ENCODE data around the gene LRPAP1. TPM values are rescaled to one million over a fixed set of nuclear protein-coding genes. Genes with fewer than 3 reads are reported as not detected.

Gene LRPAP1
- total RNA-seq, 1 donor from 2014 or later: 62.9 TPM

DNA sequence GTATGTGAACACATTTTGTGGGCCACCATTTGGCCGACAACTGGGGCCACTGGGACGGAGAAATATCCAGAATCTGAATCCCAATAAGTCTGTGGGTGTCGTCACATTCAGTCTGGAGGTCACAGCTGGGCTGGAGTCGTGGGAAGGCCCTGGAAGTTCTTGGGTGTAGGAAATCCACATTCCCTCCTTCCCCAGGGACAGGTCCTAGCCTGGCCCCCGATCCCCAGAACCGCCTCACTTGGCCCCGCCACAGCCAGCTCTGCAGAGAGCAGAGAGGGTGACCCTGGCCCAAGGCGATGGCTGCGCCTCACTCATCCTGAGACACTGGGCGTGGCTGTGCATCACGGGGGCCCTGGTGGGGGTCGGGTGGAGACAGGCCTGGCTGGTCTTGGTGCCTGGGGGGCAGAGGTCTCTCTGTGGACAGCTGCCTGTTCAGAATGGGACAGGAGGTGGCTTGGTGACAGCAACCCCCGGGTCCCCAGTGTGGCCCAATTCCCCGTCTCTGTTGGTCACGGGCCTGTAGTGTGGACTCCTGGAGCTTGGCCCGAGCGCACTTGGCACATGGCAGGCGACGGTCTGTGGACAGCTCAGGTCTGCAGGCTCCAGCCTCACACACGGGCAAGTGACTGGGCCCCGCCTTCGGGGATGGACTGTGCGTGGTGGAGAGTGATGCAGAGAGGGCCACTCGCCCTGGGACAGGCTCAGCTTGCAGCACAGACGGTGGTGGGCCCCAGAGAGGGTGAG is 52.7 kb downstream of the LRPAP1 start:
- Mint-ChIP-seq H3K4me3 (no peak overlapping the region), H3K4me1 (peaks cover 33% of the 10 kb centered on the region), H3K27me3 (peaks cover 2% of the 10 kb centered on the region), H3K27ac (no peak overlapping the region), H3K9me3 (no peaks in the 10 kb centered on the region), H3K36me3 (ENCODE audit: low read depth) (no peaks in the 10 kb centered on the region)
- DNase-seq (no peak), ATAC-seq (ENCODE audit: low read depth) (no peak)
- TF ChIP-seq, protein P1, sequence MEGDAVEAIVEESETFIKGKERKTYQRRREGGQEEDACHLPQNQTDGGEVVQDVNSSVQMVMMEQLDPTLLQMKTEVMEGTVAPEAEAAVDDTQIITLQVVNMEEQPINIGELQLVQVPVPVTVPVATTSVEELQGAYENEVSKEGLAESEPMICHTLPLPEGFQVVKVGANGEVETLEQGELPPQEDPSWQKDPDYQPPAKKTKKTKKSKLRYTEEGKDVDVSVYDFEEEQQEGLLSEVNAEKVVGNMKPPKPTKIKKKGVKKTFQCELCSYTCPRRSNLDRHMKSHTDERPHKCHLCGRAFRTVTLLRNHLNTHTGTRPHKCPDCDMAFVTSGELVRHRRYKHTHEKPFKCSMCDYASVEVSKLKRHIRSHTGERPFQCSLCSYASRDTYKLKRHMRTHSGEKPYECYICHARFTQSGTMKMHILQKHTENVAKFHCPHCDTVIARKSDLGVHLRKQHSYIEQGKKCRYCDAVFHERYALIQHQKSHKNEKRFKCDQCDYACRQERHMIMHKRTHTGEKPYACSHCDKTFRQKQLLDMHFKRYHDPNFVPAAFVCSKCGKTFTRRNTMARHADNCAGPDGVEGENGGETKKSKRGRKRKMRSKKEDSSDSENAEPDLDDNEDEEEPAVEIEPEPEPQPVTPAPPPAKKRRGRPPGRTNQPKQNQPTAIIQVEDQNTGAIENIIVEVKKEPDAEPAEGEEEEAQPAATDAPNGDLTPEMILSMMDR (IDR thresholded peaks at IDR 0.05): no peak
- POLR2A ChIA-PET: no interaction called here
- CTCF ChIA-PET: interaction anchor here (1.1 to 2.9 kb wide), 7 partner anchors 17 to 136 kb away, joined by 4 to 26 read pairs (median 5); partner anchors contain the start of gene DOK7
- intact Hi-C loops (cut with micrococcal nuclease): loop anchor here (1.0 to 10.0 kb wide), 6 partner anchors 37 to 1895 kb away; no protein-coding TSS in a partner anchor

GRCh38 chr4:3478446-3479357 is 53.5 kb downstream of the LRPAP1 start:
- Mint-ChIP-seq H3K4me3 (no peak overlapping the region), H3K27me3 (peaks cover 2% of the 10 kb centered on the region), H3K27ac (no peak overlapping the region), H3K4me1 (peaks cover 26% of the 10 kb centered on the region), H3K36me3 (ENCODE audit: low read depth) (no peaks in the 10 kb centered on the region), H3K9me3 (no peaks in the 10 kb centered on the region)
- no peak for DNase-seq
- ChIA-PET POLR2A (interaction anchor here (0.5 kb wide), 1 partner anchor 120 kb away, joined by 3 read pairs; no protein-coding TSS in a partner anchor), CTCF (interaction anchor here (1.1 to 2.9 kb wide), 2 partner anchors 132 kb away, joined by 4 to 26 read pairs; no protein-coding TSS in a partner anchor)
- intact Hi-C loops (cut with micrococcal nuclease): no loop called here
- no peak for ATAC-seq (ENCODE audit: low read depth)
- TF ChIP-seq, protein P1 (IDR thresholded peaks at IDR 0.05): no peak

- no peaks in the 10 kb centered on the region for H3K36me3 Mint-ChIP-seq (ENCODE audit: low read depth)
- H3K27me3 Mint-ChIP-seq: peaks cover 2% of the 10 kb centered on the region
- ChIA-PET CTCF (interaction anchor here (1.1 kb wide), 1 partner anchor 131 kb away, joined by 4 read pairs; no protein-coding TSS in a partner anchor), POLR2A (no interaction called here)
- H3K4me3 Mint-ChIP-seq: no peak overlapping the region
- TF ChIP-seq, protein P1 (IDR thresholded peaks at IDR 0.05): no peak
- no peak overlapping the region for H3K27ac Mint-ChIP-seq
- peaks cover 22% of the 10 kb centered on the region for H3K4me1 Mint-ChIP-seq
- intact Hi-C loops (cut with micrococcal nuclease): no loop called here
- H3K9me3 Mint-ChIP-seq: no peaks in the 10 kb centered on the region
- no peak for DNase-seq
- ATAC-seq (ENCODE audit: low read depth): no peak
Observed at GRCh38 chr4:3477750-3478430, 54.3 kb downstream of the LRPAP1 start.

DNA sequence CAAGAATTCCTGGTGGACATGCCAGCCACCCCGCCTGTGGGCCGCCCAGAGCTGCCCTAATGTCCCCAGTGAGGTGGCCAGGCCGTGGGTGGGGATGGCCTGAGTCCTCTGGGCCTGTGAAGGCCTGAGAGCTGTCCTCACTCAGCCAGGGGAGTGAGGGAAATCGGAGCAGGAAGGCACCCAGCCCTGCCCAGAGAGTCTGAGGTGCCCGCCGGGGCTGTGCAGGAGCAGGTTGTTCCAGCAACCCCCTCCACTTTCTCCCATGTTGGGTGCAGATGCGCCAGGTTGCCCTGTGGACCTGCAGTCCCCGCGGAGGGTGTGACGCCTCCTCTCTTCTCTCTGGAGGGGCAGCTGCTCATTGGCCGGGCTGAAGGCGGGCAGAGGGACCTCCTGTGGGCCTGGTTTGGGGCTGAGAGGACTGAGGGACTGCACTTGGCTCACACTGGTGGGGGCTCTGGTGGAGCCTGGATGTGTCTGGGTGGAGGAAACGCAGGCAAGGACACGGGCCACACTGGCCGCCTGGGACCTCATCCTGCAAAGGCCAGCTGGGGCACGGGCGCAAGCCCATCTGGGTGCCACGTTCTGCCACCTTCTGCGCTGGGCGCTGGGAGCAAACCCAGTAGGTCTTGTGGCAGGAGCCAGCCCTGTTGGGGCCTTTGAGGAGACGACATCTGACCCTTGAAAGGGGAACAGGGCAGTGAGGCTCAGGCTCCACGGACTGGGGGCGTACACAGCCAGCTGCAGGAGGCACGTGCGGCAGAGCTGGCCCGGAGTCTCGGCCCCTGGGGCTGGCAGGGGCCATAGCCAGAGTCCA is 55.1 kb downstream of the LRPAP1 start:
- H3K27me3 Mint-ChIP-seq: peaks cover 2% of the 10 kb centered on the region
- intact Hi-C loops (cut with micrococcal nuclease): no loop called here
- no peaks in the 10 kb centered on the region for H3K9me3 Mint-ChIP-seq
- peaks cover 18% of the 10 kb centered on the region for H3K4me1 Mint-ChIP-seq
- no peaks in the 10 kb centered on the region for H3K36me3 Mint-ChIP-seq (ENCODE audit: low read depth)
- ChIA-PET CTCF (interaction anchor here (1.1 kb wide), 1 partner anchor 131 kb away, joined by 4 read pairs; no protein-coding TSS in a partner anchor), POLR2A (no interaction called here)
- ATAC-seq (ENCODE audit: low read depth) (no peak), DNase-seq (no peak)
- no peak overlapping the region for H3K4me3 Mint-ChIP-seq
- no peak overlapping the region for H3K27ac Mint-ChIP-seq
- TF ChIP-seq, protein P1 (IDR thresholded peaks at IDR 0.05): no peak
